ENCODE measurements around the gene EGR4. TPM values are rescaled to one million over a fixed set of nuclear protein-coding genes. Genes with fewer than 3 reads are reported as not detected.

EGR4 gene
- total RNA-seq, 5 donors from 2014 or later (not counting 1 experiment from before 2014, with no cell fraction given) = 0.09 to 0.35 (median 0.19) TPM; not detected in 1

GRCh38 chr2:73297586-73297985 is 4.2 kb upstream of the EGR4 start:
- no peak overlapping the region for H3K27ac ChIP-seq (ENCODE audit: low read length)
- peaks cover 0 to 7% (median 5%) of the 10 kb centered on the region in 3 donors for H3K4me1 Mint-ChIP-seq
- ChIA-PET POLR2A (no interaction called here), CTCF (interaction anchor here in 1 of 2 donors (0.6 kb wide), 1 partner anchor 89 kb away, joined by 3 read pairs; no protein-coding TSS in a partner anchor)
- no peaks in the 10 kb centered on the region for H3K9me3 ChIP-seq
- H3K27me3 ChIP-seq (replicated peaks in 1 of 2; ENCODE audit: control insufficient read depth in 2 of 2, extremely low read depth in 1 of 2, insufficient read depth in 2 of 2, low read length in 1 of 2) = peaks cover 28 to 50% of the 10 kb centered on the region in 2 experiments
- 63% methylated on average over 1 of the region's 4 CpGs for WGBS (ENCODE audit: insufficient coverage)
- H3K36me3 ChIP-seq (ENCODE audit: control insufficient read depth in 2 of 2, extremely low read depth in 1 of 2, insufficient read depth in 1 of 2, low read length in 1 of 2) = no peaks in the 10 kb centered on the region
- no peak overlapping the region for H3K4me3 Mint-ChIP-seq
- no peak for ATAC-seq (replicated peaks in 1 of 4)
- H3K36me3 Mint-ChIP-seq = no peaks in the 10 kb centered on the region
- H3K4me1 ChIP-seq (ENCODE audit: control insufficient read depth in 1 of 2, extremely low read depth in 1 of 2, insufficient read depth in 2 of 2, low read length in 2 of 2) = peaks cover 8 to 10% of the 10 kb centered on the region in 2 experiments
- H3K27ac Mint-ChIP-seq = no peak overlapping the region
- no peaks in the 10 kb centered on the region for H3K9me3 Mint-ChIP-seq
- DNase-seq = no peak
- H3K4me3 ChIP-seq (ENCODE audit: control insufficient read depth in 1 of 2, extremely low read depth in 1 of 2, low read length in 1 of 2) = no peak overlapping the region
- peaks cover 61 to 67% of the 10 kb centered on the region in 2 donors for H3K27me3 Mint-ChIP-seq

- Mint-ChIP-seq H3K36me3 (no peaks in the 10 kb centered on the region), H3K9me3 (no peaks in the 10 kb centered on the region), H3K27ac (no peak overlapping the region), H3K27me3 (peaks cover 57 to 65% of the 10 kb centered on the region in 2 donors), H3K4me3 (no peak overlapping the region), H3K4me1 (peaks cover 0 to 9% (median 7%) of the 10 kb centered on the region in 3 donors)
- H3K4me3 ChIP-seq (ENCODE audit: control insufficient read depth in 1 of 2, extremely low read depth in 1 of 2, low read length in 1 of 2) = no peak overlapping the region
- no peaks in the 10 kb centered on the region for H3K9me3 ChIP-seq
- H3K27ac ChIP-seq (ENCODE audit: low read length) = no peak overlapping the region
- WGBS (ENCODE audit: insufficient coverage) = 8% methylated on average over 2 of the region's 2 CpGs
- POLR2A ChIA-PET = no interaction called here
- H3K27me3 ChIP-seq (replicated peaks in 1 of 2; ENCODE audit: control insufficient read depth in 2 of 2, extremely low read depth in 1 of 2, insufficient read depth in 2 of 2, low read length in 1 of 2) = peaks cover 30 to 51% of the 10 kb centered on the region in 2 experiments
- peaks cover 10 to 14% of the 10 kb centered on the region in 2 experiments for H3K4me1 ChIP-seq (ENCODE audit: control insufficient read depth in 1 of 2, extremely low read depth in 1 of 2, insufficient read depth in 2 of 2, low read length in 2 of 2)
- DNase-seq (no peak), ATAC-seq (replicated peaks in 1 of 4) (no peak)
- CTCF ChIA-PET = interaction anchor here (0.6 kb wide), 2 partner anchors 60 to 88 kb away, joined by 3 read pairs; no protein-coding TSS in a partner anchor
- no peaks in the 10 kb centered on the region for H3K36me3 ChIP-seq (ENCODE audit: control insufficient read depth in 2 of 2, extremely low read depth in 1 of 2, insufficient read depth in 1 of 2, low read length in 1 of 2)
Measured at GRCh38 chr2:73297151-73297559, 3.8 kb upstream of the EGR4 start.

GRCh38 chr2:73295751-73296400 is 2.5 kb upstream of the EGR4 start:
- ChIA-PET CTCF (no interaction called here), POLR2A (interaction anchor here in 1 of 2 donors (0.7 kb wide), 1 partner anchor 42 kb away, joined by 4 read pairs; no protein-coding TSS in a partner anchor)
- H3K4me3 Mint-ChIP-seq = no peak overlapping the region
- no CpG with 5 or more reads among the region's 5 CpGs for WGBS (ENCODE audit: insufficient coverage)
- Histone ChIP-seq H3K4me1 (ENCODE audit: control insufficient read depth in 1 of 2, extremely low read depth in 1 of 2, insufficient read depth in 2 of 2, low read length in 2 of 2) (peaks cover 19 to 27% of the 10 kb centered on the region in 2 experiments), H3K4me3 (ENCODE audit: control insufficient read depth in 1 of 2, extremely low read depth in 1 of 2, low read length in 1 of 2) (no peak overlapping the region), H3K27ac (ENCODE audit: low read length) (no peak overlapping the region), H3K9me3 (no peaks in the 10 kb centered on the region), H3K36me3 (ENCODE audit: control insufficient read depth in 2 of 2, extremely low read depth in 1 of 2, insufficient read depth in 1 of 2, low read length in 1 of 2) (no peaks in the 10 kb centered on the region), H3K27me3 (replicated peaks in 1 of 2; ENCODE audit: control insufficient read depth in 2 of 2, extremely low read depth in 1 of 2, insufficient read depth in 2 of 2, low read length in 1 of 2) (peaks cover 23 to 61% of the 10 kb centered on the region in 2 experiments)
- no peak for ATAC-seq (replicated peaks in 1 of 4)
- DNase-seq = no peak
- H3K27ac Mint-ChIP-seq = peak overlapping the region in 1 of 2 donors; percentile 15
- peaks cover 9 to 15% (median 15%) of the 10 kb centered on the region in 3 donors for H3K4me1 Mint-ChIP-seq
- H3K9me3 Mint-ChIP-seq = no peaks in the 10 kb centered on the region
- H3K27me3 Mint-ChIP-seq = peaks cover 58 to 68% of the 10 kb centered on the region in 2 donors
- no peaks in the 10 kb centered on the region for H3K36me3 Mint-ChIP-seq

GRCh38 chr2:73294239-73294638 is 891 bp upstream of the EGR4 start:
- CTCF ChIA-PET = interaction anchor here in 1 of 2 donors (1.2 kb wide), 1 partner anchor 9 kb away, joined by 3 read pairs; the partner anchor contains the start of gene FBXO41
- H3K27me3 Mint-ChIP-seq = peaks cover 53 to 69% of the 10 kb centered on the region in 2 donors
- POLR2A ChIA-PET = no interaction called here
- no peak overlapping the region for H3K27ac Mint-ChIP-seq
- H3K36me3 ChIP-seq (ENCODE audit: control insufficient read depth in 2 of 2, extremely low read depth in 1 of 2, insufficient read depth in 1 of 2, low read length in 1 of 2) = no peaks in the 10 kb centered on the region
- H3K9me3 ChIP-seq = no peaks in the 10 kb centered on the region
- H3K4me3 ChIP-seq (ENCODE audit: control insufficient read depth in 1 of 2, extremely low read depth in 1 of 2, low read length in 1 of 2) = no peak overlapping the region
- no peaks in the 10 kb centered on the region for H3K36me3 Mint-ChIP-seq
- H3K4me1 Mint-ChIP-seq = peaks cover 10 to 20% (median 19%) of the 10 kb centered on the region in 3 donors
- H3K9me3 Mint-ChIP-seq = no peaks in the 10 kb centered on the region
- H3K4me1 ChIP-seq (ENCODE audit: control insufficient read depth in 1 of 2, extremely low read depth in 1 of 2, insufficient read depth in 2 of 2, low read length in 2 of 2) = peaks cover 19 to 28% of the 10 kb centered on the region in 2 experiments
- H3K27me3 ChIP-seq (replicated peaks in 1 of 2; ENCODE audit: control insufficient read depth in 2 of 2, extremely low read depth in 1 of 2, insufficient read depth in 2 of 2, low read length in 1 of 2) = peaks cover 21 to 64% of the 10 kb centered on the region in 2 experiments
- no CpG with 5 or more reads among the region's 2 CpGs for WGBS (ENCODE audit: insufficient coverage)
- no peak for ATAC-seq (replicated peaks in 1 of 4)
- no peak overlapping the region for H3K27ac ChIP-seq (ENCODE audit: low read length)
- peak overlapping the region in 1 of 3 donors; percentile 69 for H3K4me3 Mint-ChIP-seq
- DNase-seq = no peak

- ATAC-seq (replicated peaks in 1 of 4) = peak in 1 of 4 experiments; percentile 7
- Mint-ChIP-seq H3K27me3 (peaks cover 51 to 74% of the 10 kb centered on the region in 2 donors), H3K9me3 (no peaks in the 10 kb centered on the region), H3K27ac (no peak overlapping the region), H3K4me3 (peak overlapping the region; percentile 60 to 77 (median 68)), H3K4me1 (peaks cover 10 to 20% (median 19%) of the 10 kb centered on the region in 3 donors), H3K36me3 (no peaks in the 10 kb centered on the region)
- Histone ChIP-seq H3K4me3 (ENCODE audit: control insufficient read depth in 1 of 2, extremely low read depth in 1 of 2, low read length in 1 of 2) (peak overlapping the region; percentile 48 to 55), H3K9me3 (no peaks in the 10 kb centered on the region), H3K36me3 (ENCODE audit: control insufficient read depth in 2 of 2, extremely low read depth in 1 of 2, insufficient read depth in 1 of 2, low read length in 1 of 2) (no peaks in the 10 kb centered on the region), H3K4me1 (ENCODE audit: control insufficient read depth in 1 of 2, extremely low read depth in 1 of 2, insufficient read depth in 2 of 2, low read length in 2 of 2) (peaks cover 19 to 28% of the 10 kb centered on the region in 2 experiments), H3K27ac (ENCODE audit: low read length) (no peak overlapping the region), H3K27me3 (replicated peaks in 1 of 2; ENCODE audit: control insufficient read depth in 2 of 2, extremely low read depth in 1 of 2, insufficient read depth in 2 of 2, low read length in 1 of 2) (peaks cover 21 to 60% of the 10 kb centered on the region in 2 experiments)
- POLR2A ChIA-PET = interaction anchor here (0.6 to 0.7 kb wide), 3 partner anchors 72 to 92 kb away, joined by 4 to 6 read pairs (median 5); no protein-coding TSS in a partner anchor
- CTCF ChIA-PET = interaction anchor here (0.6 to 1.7 kb wide), 8 partner anchors 13 to 525 kb away, joined by 3 to 8 read pairs (median 4); partner anchors contain the start of genes ALMS1 (in 1 of the 2) and CCT7 (in 1 of the 2)
- peak in 3 of 35 experiments; percentile 2 to 23 (median 5) for DNase-seq
- WGBS (ENCODE audit: insufficient coverage) = 2% methylated on average over 54 of the region's 64 CpGs
Measured at GRCh38 chr2:73292906-73293533, 328 bp downstream of the EGR4 start.

GRCh38 chr2:73292316-73292905 is 937 bp downstream of the EGR4 start:
- H3K27ac Mint-ChIP-seq = no peak overlapping the region

More at GRCh38 chr2:73292316-73292905, 937 bp downstream of the EGR4 start:
- Histone ChIP-seq H3K9me3 (no peaks in the 10 kb centered on the region), H3K36me3 (ENCODE audit: control insufficient read depth in 2 of 2, extremely low read depth in 1 of 2, insufficient read depth in 1 of 2, low read length in 1 of 2) (no peaks in the 10 kb centered on the region), H3K27me3 (replicated peaks in 1 of 2; ENCODE audit: control insufficient read depth in 2 of 2, extremely low read depth in 1 of 2, insufficient read depth in 2 of 2, low read length in 1 of 2) (peaks cover 19 to 57% of the 10 kb centered on the region in 2 experiments), H3K4me1 (ENCODE audit: control insufficient read depth in 1 of 2, extremely low read depth in 1 of 2, insufficient read depth in 2 of 2, low read length in 2 of 2) (peaks cover 19 to 28% of the 10 kb centered on the region in 2 experiments), H3K27ac (ENCODE audit: low read length) (no peak overlapping the region), H3K4me3 (ENCODE audit: control insufficient read depth in 1 of 2, extremely low read depth in 1 of 2, low read length in 1 of 2) (peak overlapping the region in 1 of 2 donors; percentile 55)
- Mint-ChIP-seq H3K27me3 (peaks cover 45 to 68% of the 10 kb centered on the region in 2 donors), H3K4me3 (peak overlapping the region; percentile 60 to 77 (median 68)), H3K4me1 (peaks cover 10 to 20% (median 19%) of the 10 kb centered on the region in 3 donors), H3K9me3 (no peaks in the 10 kb centered on the region), H3K36me3 (no peaks in the 10 kb centered on the region)
- POLR2A ChIA-PET = interaction anchor here in 1 of 2 donors (0.5 kb wide), 1 partner anchor 1099 kb away, joined by 5 read pairs; no protein-coding TSS in a partner anchor
- CTCF ChIA-PET = interaction anchor here in 1 of 2 donors (1.6 to 1.7 kb wide), 2 partner anchors 80 to 94 kb away, joined by 4 to 8 read pairs; partner anchors contain the start of gene ALMS1
- DNase-seq = peak in 2 of 35 experiments; percentile 2 to 7
- WGBS (ENCODE audit: insufficient coverage) = 12% methylated on average over 38 of the region's 38 CpGs
- no peak for ATAC-seq (replicated peaks in 1 of 4)
